NCI-H748 (cell line): ENCODE measurements around the gene FBXO44.

Experiments
- DNase-seq: peaks from one replicate; lab custom pipeline; 2025; ENCODE audit not compliant: unreplicated experiment; lab: John Stamatoyannopoulos, UW

The FBXO44 gene

GRCh38 chr1:11657654-11658053, 3.0 kb downstream of the FBXO44 start:
- no peak for DNase-seq

GRCh38 chr1:11658542-11658941, 3.9 kb downstream of the FBXO44 start:
- no peak for DNase-seq

GRCh38 chr1:11659748-11660147, 5.1 kb downstream of the FBXO44 start:
- no peak for DNase-seq

GRCh38 chr1:11661103-11661502, 6.4 kb downstream of the FBXO44 start:
- DNase-seq, result no peak

GRCh38 chr1:11664336-11665065, 9.8 kb downstream of the FBXO44 start:
- peak; percentile 30 for DNase-seq

- DNase-seq, result no peak
Measured at GRCh38 chr1:11668516-11668915, 13.8 kb downstream of the FBXO44 start.

GRCh38 chr1:11670747-11671146, 16.1 kb downstream of the FBXO44 start:
- DNase-seq, result no peak

GRCh38 chr1:11671205-11671543, 16.5 kb downstream of the FBXO44 start:
- no peak for DNase-seq

- no peak for DNase-seq
Measured at GRCh38 chr1:11671544-11672286, 17.0 kb downstream of the FBXO44 start.

- no peak for DNase-seq
Measured at GRCh38 chr1:11673089-11673769, 18.6 kb downstream of the FBXO44 start.

GRCh38 chr1:11674488-11674887, 19.8 kb downstream of the FBXO44 start:
- DNase-seq, result no peak

GRCh38 chr1:11675325-11675724, 20.6 kb downstream of the FBXO44 start:
- DNase-seq, result no peak

GRCh38 chr1:11676386-11677103, 21.9 kb downstream of the FBXO44 start:
- DNase-seq, result no peak

GRCh38 chr1:11678442-11678841, 23.8 kb downstream of the FBXO44 start:
- no peak for DNase-seq

GRCh38 chr1:11680270-11681070, 25.8 kb downstream of the FBXO44 start:
- peak; percentile 59 for DNase-seq

GRCh38 chr1:11681071-11681771, 26.5 kb downstream of the FBXO44 start, which contains the start of gene MAD2L2:
TSS of gene MAD2L2 (minus strand) at chr1:11681148. CDS start at chr1:11680601, 547 bp downstream.
- peak; percentile 92 for DNase-seq

- DNase-seq, result no peak
Measured at GRCh38 chr1:11682287-11682771, 27.7 kb downstream of the FBXO44 start.

- no peak for DNase-seq
Measured at GRCh38 chr1:11682799-11683198, 28.1 kb downstream of the FBXO44 start.

- no peak for DNase-seq
Measured at GRCh38 chr1:11684070-11684469, 29.4 kb downstream of the FBXO44 start.
